Esophagus squamous epithelium (tissue), 4 donors: ENCODE results near the gene SLC38A1.

Experiments used
- CTCF ChIP-seq, 6 experiments: fragments of 450-650 bp in 4 of 6; fragments of 200-600 bp in 2 of 6; sonication (generic) in 2 of 6; IDR thresholded peaks; one replicate each; pipeline ENCODE4 v1.5.1; 2016 to 2019; ENCODE audit warnings: antibody characterized with exemption in 6 of 6, mild to moderate bottlenecking in 4 of 6, moderate library complexity in 4 of 6
- POLR2A ChIP-seq, 4 donors: fragments of 450-650 bp; IDR thresholded peaks; one replicate each; pipeline ENCODE4 v1.6.1; 2017; ENCODE audit warnings: antibody characterized with exemption in 4 of 4, mild to moderate bottlenecking in 4 of 4, moderate library complexity in 3 of 4

- TF ChIP-seq CTCF (IDR thresholded peaks at IDR 0.05) (no peak), POLR2A (IDR thresholded peaks at IDR 0.05) (no peak)
Measured at GRCh38 chr12:46224386-46224785, 44.5 kb downstream of the SLC38A1 start.
